Measurements from ENCODE around the gene NLRP11.

- TF ChIP-seq CTCF (IDR thresholded peaks at IDR 0.05): no peak
- no peak for TF ChIP-seq POLR2A (IDR thresholded peaks at IDR 0.05)
Measured at GRCh38 chr19:55802281-55802680, 29.5 kb downstream of the NLRP11 start.
